GM12873 (cell line): ENCODE data around the gene SLC25A21.

Experiments used
- TF ChIP-seq, protein P1 (sequence below): IDR thresholded peaks from 2 replicates; pipeline ENCODE4 v1.5.1; 2012; ENCODE audit warnings: low read depth, mild to moderate bottlenecking, moderate library complexity, low read length, control low read depth; ENCODE audit not compliant: insufficient read depth; ENCODE audit errors: missing control alignments

The SLC25A21 gene

DNA sequence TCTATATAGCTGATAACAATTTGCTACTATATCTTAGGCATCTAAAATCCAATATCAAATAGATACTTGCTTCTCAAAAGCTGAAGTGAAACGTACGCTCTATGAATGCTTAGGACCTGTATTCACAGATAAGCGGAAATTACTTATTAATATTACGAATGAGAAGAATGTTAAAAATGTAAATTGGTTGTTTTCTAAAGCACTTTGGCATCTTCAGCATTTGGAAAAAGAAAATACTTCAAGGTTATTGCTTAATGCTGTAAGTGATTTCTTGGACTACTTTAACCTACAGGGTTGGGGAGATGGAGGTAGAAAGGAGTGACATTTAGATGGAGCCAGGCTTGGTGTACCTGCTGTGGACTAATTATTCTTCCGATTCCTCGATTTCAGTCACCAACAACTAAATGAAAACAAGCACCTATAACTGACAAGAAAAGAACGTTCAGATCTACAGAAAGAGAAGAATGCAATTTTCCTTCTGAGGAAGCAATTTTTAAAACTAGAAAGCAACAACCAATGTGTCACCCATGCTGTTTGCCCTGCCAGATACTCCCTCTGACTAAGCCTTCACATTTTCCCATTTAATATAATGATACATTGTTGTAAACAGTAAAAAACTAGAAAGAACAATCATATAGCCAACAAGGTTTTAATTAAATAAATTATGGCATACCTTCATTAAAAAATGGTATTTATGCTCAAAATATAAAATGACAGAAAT is 49.3 kb downstream of the SLC25A21 start:
- TF ChIP-seq, protein P1, sequence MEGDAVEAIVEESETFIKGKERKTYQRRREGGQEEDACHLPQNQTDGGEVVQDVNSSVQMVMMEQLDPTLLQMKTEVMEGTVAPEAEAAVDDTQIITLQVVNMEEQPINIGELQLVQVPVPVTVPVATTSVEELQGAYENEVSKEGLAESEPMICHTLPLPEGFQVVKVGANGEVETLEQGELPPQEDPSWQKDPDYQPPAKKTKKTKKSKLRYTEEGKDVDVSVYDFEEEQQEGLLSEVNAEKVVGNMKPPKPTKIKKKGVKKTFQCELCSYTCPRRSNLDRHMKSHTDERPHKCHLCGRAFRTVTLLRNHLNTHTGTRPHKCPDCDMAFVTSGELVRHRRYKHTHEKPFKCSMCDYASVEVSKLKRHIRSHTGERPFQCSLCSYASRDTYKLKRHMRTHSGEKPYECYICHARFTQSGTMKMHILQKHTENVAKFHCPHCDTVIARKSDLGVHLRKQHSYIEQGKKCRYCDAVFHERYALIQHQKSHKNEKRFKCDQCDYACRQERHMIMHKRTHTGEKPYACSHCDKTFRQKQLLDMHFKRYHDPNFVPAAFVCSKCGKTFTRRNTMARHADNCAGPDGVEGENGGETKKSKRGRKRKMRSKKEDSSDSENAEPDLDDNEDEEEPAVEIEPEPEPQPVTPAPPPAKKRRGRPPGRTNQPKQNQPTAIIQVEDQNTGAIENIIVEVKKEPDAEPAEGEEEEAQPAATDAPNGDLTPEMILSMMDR = no peak

DNA sequence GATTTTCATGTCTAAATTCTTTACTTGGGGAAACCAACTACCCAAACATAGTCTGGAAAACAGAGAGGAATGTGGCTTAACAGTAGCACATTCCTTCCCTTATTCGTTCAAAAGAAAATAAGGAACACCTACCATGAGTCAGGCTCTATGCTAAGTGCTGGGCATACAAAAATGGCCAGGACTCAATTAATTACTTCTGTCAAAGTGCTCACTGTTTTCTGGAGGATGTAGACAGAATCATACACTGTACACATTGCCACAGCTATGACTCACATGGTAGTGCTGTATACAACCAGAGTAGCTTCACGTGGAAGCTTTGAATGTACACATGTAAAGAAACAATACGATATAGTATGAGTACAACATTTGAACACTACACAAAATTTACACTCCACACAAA is 50.1 kb downstream of the SLC25A21 start:
- TF ChIP-seq, protein P1 = no peak

- TF ChIP-seq, protein P1 = no peak
These were observed 53.6 kb downstream of the SLC25A21 start for GRCh38 chr14:37118673-37119366.

- TF ChIP-seq, protein P1 = peak; percentile 16
These were observed 55.2 kb downstream of the SLC25A21 start for GRCh38 chr14:37116933-37117849.

GRCh38 chr14:37115406-37115805 is 57.0 kb downstream of the SLC25A21 start:
- TF ChIP-seq, protein P1 = no peak

- TF ChIP-seq, protein P1 = no peak
These were observed 57.8 kb downstream of the SLC25A21 start for GRCh38 chr14:37114559-37114958.

DNA sequence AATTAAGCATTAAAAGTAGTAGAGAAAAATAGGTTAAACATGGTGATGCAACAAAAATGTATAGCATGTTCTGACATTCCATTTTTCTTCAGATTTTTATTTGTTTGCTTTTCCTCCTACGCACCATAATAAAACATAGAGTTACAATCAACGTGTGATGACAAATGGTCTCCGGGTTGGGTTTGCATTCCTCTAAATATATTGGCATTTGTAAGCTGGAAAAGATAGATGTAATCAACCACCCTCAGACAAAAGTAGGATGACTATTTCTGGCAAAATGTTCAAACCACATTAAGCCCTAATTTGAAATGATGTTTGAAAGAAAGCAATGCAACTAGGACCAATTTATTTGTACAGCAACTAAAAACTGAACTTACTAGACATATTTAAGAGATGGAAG is 58.4 kb downstream of the SLC25A21 start:
- TF ChIP-seq, protein P1 = no peak
